Liver (tissue), 3 donors: ENCODE measurements around the gene PHEX.

Experiments used
- ATF3 ChIP-seq: IDR thresholded peaks from 2 replicates; pipeline ENCODE4 v1.6.1; 2016; ENCODE audit warnings: antibody characterized with exemption
- CTCF ChIP-seq: fragments of 150-350 bp; IDR thresholded peaks from 2 replicates; pipeline ENCODE4 v1.5.1; 2017; ENCODE audit warnings: improper control_type of control experiment, low read depth, low read length; ENCODE audit not compliant: missing input control
- JUND ChIP-seq, 2 donors: IDR thresholded peaks; 2 replicates each; pipeline ENCODE4 v1.6.1; 2016; ENCODE audit warnings: antibody characterized with exemption in 2 of 2
- TAF1 ChIP-seq: conservative IDR thresholded peaks from 2 replicates; pipeline ENCODE4 v1.6.1; 2016; ENCODE audit warnings: antibody characterized with exemption, mild to moderate bottlenecking
- donor health status: healthy.
- donor health status: healthy.

- TF ChIP-seq ATF3 (no peak), CTCF (no peak), JUND (IDR thresholded peaks at IDR 0.05) (no peak), TAF1 (no peak)
Observed at GRCh38 chrX:22059775-22060174, 27.6 kb downstream of the PHEX start.
